GM20000 (cell line): Measurements from ENCODE around the gene SHMT1.

Experiments
- DNase-seq: peaks from one replicate; pipeline ENCODE4 v3.0.0; 2012; ENCODE audit warnings: low spot score
- CTCF ChIP-seq: IDR thresholded peaks from 2 replicates; pipeline ENCODE4 v1.5.1; 2012; ENCODE audit warnings: mild to moderate bottlenecking, control low read depth; ENCODE audit errors: extremely low read depth, missing control alignments

Gene SHMT1

GRCh38 chr17:18278867-18279266 is 84.5 kb downstream of the SHMT1 start:
- DNase-seq: no peak
- TF ChIP-seq CTCF: no peak
